ENCODE data around the gene LY6G6D. TPM values are rescaled to one million over a fixed set of nuclear protein-coding genes. Genes with fewer than 3 reads are reported as not detected.

Gene LY6G6D
- total and polyA plus RNA-seq, 2 of the 13 experiments (the other 11 are each of a cell fraction or from before 2014, with no cell fraction given): not detected

DNA sequence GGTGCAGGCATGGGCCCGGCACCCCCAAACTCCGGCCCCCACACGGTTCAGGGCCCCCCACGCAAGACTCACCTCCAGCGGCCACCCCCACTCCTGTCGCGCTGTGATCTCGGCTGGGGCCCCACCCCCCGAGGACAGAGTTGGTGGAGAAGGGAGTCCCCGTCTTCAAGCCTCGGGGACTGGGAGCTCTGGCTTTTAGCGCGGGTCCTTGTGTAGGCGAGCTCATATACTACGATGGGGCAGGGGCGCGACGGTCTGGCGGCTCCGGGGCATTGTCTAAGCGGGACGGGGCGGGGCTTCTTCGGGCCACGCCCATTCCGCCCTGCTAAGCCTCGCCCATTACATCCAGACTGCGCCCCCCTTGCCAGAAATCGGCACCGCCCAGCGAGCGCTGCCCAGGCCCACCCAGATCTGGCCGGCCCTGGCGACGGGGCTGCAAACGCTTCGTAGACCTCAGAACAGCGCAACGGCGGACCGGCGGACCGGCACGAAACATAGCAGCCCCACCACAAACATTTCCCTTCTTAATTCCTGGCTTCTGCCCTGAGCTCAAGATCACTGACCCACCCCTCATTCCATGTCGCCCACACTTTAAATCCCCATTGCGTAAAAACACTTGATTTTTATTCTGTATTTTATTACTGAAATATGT, 15.0 kb downstream of the LY6G6D start (continued):
- TF ChIP-seq RERE (CRISPR knock-in tag; IDR thresholded peaks at IDR 0.05; ENCODE audit: low read depth) (no peak), ZNF121 (CRISPR knock-in tag; IDR thresholded peaks at IDR 0.05) (no peak), ZNF207 (IDR thresholded peaks at IDR 0.05; ENCODE audit: borderline replicate concordance) (no peak), ZXDC (CRISPR knock-in tag; IDR thresholded peaks at IDR 0.05) (no peak), ZNF235 (CRISPR knock-in tag; IDR thresholded peaks at IDR 0.05; ENCODE audit: borderline replicate concordance) (no peak), TFDP2 (CRISPR knock-in tag; IDR thresholded peaks at IDR 0.05) (no peak), BRD4 (CRISPR knock-in tag; IDR thresholded peaks at IDR 0.05) (no peak; the same call in 1 of the 2 replicates), KDM2A (CRISPR knock-in tag; IDR thresholded peaks at IDR 0.05; ENCODE audit: borderline replicate concordance, low read depth) (peak; percentile 95), BCL6 (CRISPR knock-in tag; IDR thresholded peaks at IDR 0.05) (no peak), SMARCC2 (IDR thresholded peaks at IDR 0.05) (no peak), ZNF274 (CRISPR knock-in tag; IDR thresholded peaks at IDR 0.05) (peak; percentile 69), MXD3 (CRISPR knock-in tag; IDR thresholded peaks at IDR 0.05) (no peak), FOXA1 (IDR thresholded peaks at IDR 0.05) (no peak), FOXA1 (CRISPR knock-in tag; IDR thresholded peaks at IDR 0.05) (no peak), SAP130 (CRISPR knock-in tag; IDR thresholded peaks at IDR 0.05; ENCODE audit: low read depth) (peak; percentile 4; the same call in 1 of the 2 replicates), ARNTL (CRISPR knock-in tag; IDR thresholded peaks at IDR 0.05) (no peak), RCOR2 (CRISPR knock-in tag; IDR thresholded peaks at IDR 0.05) (no peak)
- TF ChIP-seq, protein P1, sequence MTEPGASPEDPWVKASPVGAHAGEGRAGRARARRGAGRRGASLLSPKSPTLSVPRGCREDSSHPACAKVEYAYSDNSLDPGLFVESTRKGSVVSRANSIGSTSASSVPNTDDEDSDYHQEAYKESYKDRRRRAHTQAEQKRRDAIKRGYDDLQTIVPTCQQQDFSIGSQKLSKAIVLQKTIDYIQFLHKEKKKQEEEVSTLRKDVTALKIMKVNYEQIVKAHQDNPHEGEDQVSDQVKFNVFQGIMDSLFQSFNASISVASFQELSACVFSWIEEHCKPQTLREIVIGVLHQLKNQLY (CRISPR knock-in tag; IDR thresholded peaks at IDR 0.05): no peak

All from HepG2 (cell line).